RWPE1 (cell line): ENCODE results near the gene CRACR2B.

Experiments used
- CTCF ChIA-PET: fragments of 350-600 bp; sonication (Branson Sonifier 250); formaldehyde crosslinking; extraction: SDS; loops from one replicate; lab custom pipeline; 2021; lab: Yijun Ruan, JAX
- POLR2A ChIA-PET: fragments of 400-600 bp; formaldehyde crosslinking; extraction: SDS; loops from one replicate; lab custom pipeline; 2020; ENCODE audit warnings: antibody characterized with exemption; ENCODE audit not compliant: low non-redundant PET; lab: Yijun Ruan, JAX
- DNase-seq: peaks from one replicate; pipeline ENCODE4 v3.0.0; 2012; ENCODE audit warnings: low spot score
- H3K27ac ChIP-seq: fragments of 450-650 bp; 2 replicates; pipeline ENCODE4 v1.5.1; 2017
- CTCF ChIP-seq: fragments of 450-650 bp; conservative IDR thresholded peaks from 2 replicates; pipeline ENCODE4 v1.5.1; 2017; ENCODE audit warnings: low read depth, mild to moderate bottlenecking

Gene CRACR2B

GRCh38 chr11:811446-812245, 16.1 kb upstream of the CRACR2B start:
- DNase-seq: no peak
- TF ChIP-seq CTCF: no peak
- peak overlapping the region; percentile 97 for H3K27ac ChIP-seq
- POLR2A ChIA-PET: interaction anchor here (0.6 to 1.1 kb wide), 3 partner anchors 11 to 29 kb away, joined by 3 to 8 read pairs (median 4); no protein-coding TSS in a partner anchor
- CTCF ChIA-PET: interaction anchor here (0.6 kb wide), 1 partner anchor 48 kb away, joined by 7 read pairs; no protein-coding TSS in a partner anchor

- peak overlapping the region; percentile 97 for H3K27ac ChIP-seq
- no peak for TF ChIP-seq CTCF
- no peak for DNase-seq
Measured at GRCh38 chr11:812390-812789, 15.3 kb upstream of the CRACR2B start.

GRCh38 chr11:813072-813455, 14.7 kb upstream of the CRACR2B start:
- H3K27ac ChIP-seq: peak overlapping the region; percentile 97
- no peak for TF ChIP-seq CTCF
- POLR2A ChIA-PET: interaction anchor here (0.7 to 1.1 kb wide), 2 partner anchors 16 to 22 kb away, joined by 3 to 4 read pairs; no protein-coding TSS in a partner anchor
- no peak for DNase-seq
- CTCF ChIA-PET: no interaction called here

More at GRCh38 chr11:812390-812789, 15.3 kb upstream of the CRACR2B start:
- POLR2A ChIA-PET: interaction anchor here (0.7 to 1.1 kb wide), 2 partner anchors 17 to 22 kb away, joined by 3 to 4 read pairs; no protein-coding TSS in a partner anchor
- CTCF ChIA-PET: no interaction called here

- H3K27ac ChIP-seq: peak overlapping the region; percentile 97
- POLR2A ChIA-PET: no interaction called here
- TF ChIP-seq CTCF: no peak
Measured at GRCh38 chr11:813456-814096, 14.1 kb upstream of the CRACR2B start.

GRCh38 chr11:815675-816432, 11.9 kb upstream of the CRACR2B start:
- TF ChIP-seq CTCF: no peak
- H3K27ac ChIP-seq: peak overlapping the region; percentile 97
- ChIA-PET CTCF (interaction anchor here (0.7 kb wide), 1 partner anchor 18 kb away, joined by 3 read pairs; the partner anchor contains the start of gene SLC25A22), POLR2A (no interaction called here)
- no peak for DNase-seq

More at GRCh38 chr11:813456-814096, 14.1 kb upstream of the CRACR2B start:
- DNase-seq: no peak
- CTCF ChIA-PET: no interaction called here

- H3K27ac ChIP-seq: peak overlapping the region; percentile 97
- no peak for TF ChIP-seq CTCF
- POLR2A ChIA-PET: no interaction called here
- DNase-seq: no peak
- CTCF ChIA-PET: interaction anchor here (0.7 to 1.6 kb wide), 2 partner anchors 19 to 31 kb away, joined by 3 to 5 read pairs; partner anchors contain the start of gene SLC25A22
Measured at GRCh38 chr11:816433-816779, 11.3 kb upstream of the CRACR2B start.
